Vagina (tissue), 2 donors: ENCODE measurements around the gene SLC52A3.

Experiments used
- CTCF ChIP-seq, 3 experiments: fragments of 450-650 bp in 2 of 3; fragments of 200-600 bp in 1 of 3; sonication (generic) in 1 of 3; IDR thresholded peaks; one replicate each; pipeline ENCODE4 v1.5.1; 2017 to 2019; ENCODE audit warnings: antibody characterized with exemption in 3 of 3, mild to moderate bottlenecking in 2 of 3, moderate library complexity in 2 of 3
- POLR2A ChIP-seq, 2 donors: fragments of 450-650 bp; IDR thresholded peaks; one replicate each; pipeline ENCODE4 v1.6.1; 2017; ENCODE audit warnings: antibody characterized with exemption in 2 of 2, mild to moderate bottlenecking in 2 of 2, moderate library complexity in 2 of 2
- POLR2AphosphoS5 ChIP-seq, 2 donors: sonication (generic); formaldehyde crosslinking; IDR thresholded peaks; one replicate each; pipeline ENCODE4 v1.9.0; 2017; ENCODE audit warnings: antibody characterized with exemption in 2 of 2, mild to moderate bottlenecking in 2 of 2, low read depth in 1 of 2; ENCODE audit not compliant: insufficient read depth in 1 of 2

GRCh38 chr20:774660-775057 lies 6.4 kb upstream of the SLC52A3 start:
- no peak for TF ChIP-seq CTCF (IDR thresholded peaks at IDR 0.05)
- no peak for TF ChIP-seq POLR2A (IDR thresholded peaks at IDR 0.05)
- no peak for TF ChIP-seq POLR2AphosphoS5 (IDR thresholded peaks at IDR 0.05; ENCODE audit: insufficient read depth in 1 of 2, low read depth in 1 of 2)
